NCI-H1694 (cell line): ENCODE measurements around the gene TRAM2.

ENCODE experiments used
- DNase-seq: peaks from one replicate; lab custom pipeline; 2025; lab: John Stamatoyannopoulos, UW

The TRAM2 gene

DNA sequence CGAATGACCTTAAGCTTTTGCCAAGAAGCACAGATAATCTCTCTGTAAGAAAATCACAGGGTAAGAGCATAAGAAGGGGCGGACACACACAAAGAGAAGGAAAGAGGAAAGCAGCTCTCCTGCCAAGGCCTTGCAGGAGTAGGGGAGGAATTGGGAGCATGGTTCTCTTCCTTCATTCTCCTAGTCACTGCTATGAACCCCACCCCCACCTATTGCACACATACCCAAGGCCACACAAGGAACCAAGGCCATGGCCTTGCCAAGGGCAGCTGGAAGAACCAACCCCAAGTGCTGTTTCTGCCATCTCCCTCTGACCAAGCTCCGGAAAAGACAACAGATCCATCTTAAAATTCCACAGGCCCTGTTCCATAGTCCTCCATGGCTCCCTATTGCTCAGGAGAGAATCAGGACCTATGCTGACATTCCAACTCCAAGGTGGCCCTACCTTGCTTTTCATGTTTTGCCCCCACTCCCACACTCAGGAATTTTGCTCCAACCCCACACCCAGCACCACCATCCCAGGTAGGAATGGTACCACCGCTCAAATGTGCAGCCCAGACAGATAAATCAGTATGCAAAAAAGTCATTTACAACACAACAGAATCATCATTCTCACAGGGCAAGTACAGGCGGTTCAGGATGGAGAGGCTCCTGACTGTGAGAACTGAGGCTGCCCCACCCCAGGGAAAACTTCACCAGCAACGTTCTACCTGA lies 31.3 kb downstream of the TRAM2 start:
- no peak for DNase-seq

DNA sequence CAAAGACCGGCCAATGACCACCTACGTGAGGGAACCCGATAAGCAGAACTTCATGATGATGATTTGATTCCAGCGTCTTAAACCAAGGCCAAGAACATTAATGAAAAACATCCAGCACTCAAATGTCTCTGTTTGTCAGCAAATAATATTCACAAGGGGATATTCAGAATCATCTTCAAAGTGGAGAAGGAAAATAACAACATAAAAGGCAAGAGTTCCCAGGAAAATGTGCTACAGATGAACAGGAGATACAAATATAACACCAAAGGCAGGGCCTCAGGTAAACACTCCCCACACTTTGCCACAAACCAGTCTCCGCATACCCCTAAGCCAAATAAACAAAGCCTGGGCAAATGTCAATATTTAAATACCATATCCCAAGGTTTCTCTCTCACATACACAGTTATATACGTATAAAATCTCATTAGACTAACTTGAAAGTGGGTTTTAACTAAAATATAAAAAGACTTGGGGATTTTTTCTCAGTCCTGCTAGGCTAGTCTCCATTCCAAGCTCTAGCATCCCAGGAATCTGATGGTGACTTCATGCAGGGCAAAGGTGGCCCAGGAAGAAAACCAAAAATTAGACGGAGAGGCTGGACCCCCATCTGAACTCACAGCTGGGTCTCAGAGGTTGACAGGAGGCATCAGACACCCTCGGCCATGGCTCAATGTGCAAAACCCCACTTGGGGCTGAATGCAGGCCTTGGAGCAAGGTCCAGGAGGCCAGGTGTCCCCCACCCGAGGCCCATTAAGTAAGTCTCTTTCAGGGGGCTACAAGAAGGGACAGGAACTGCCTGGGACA lies 32.1 kb downstream of the TRAM2 start:
- DNase-seq, result no peak

DNA sequence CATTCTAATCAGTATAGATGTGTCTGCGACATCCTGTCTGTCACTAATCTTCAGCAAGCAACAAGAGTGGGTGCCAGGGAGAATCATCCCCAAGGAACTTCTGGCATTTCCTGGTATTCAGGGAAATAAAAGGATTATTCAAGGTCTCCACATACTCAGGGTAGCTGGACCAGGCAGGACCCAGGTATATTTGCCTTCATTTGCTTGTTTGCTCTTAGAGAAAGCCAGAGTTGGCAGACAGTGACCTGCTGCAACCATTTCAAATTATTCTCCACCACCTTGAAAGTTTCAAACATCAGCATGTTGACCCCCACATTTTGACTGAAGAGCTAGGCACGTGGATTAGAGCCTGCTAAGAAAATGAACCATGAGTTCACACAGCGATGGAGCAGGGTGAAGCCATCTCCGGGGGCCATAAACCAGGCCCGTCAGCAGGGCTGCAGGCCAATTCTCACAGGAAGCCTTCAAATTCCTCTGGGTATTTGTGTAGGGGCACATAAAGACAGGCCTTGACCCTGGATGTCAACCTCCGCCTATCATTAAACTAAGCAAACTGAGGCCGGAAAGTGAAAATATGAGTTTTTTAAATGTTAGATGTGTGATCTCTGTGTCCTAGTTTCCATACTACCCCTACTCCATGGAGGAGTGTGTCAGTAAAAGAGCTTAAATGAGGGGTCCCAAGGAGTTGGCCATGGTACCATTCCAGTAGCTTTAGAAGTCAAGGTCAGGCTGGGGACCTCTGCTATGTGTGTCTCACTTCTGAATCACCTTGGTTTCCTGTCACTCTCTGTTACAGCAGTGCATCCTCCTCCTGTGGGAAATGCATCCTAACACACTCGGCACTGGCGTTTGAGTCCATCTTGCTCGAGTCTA lies 32.9 kb downstream of the TRAM2 start:
- DNase-seq, result no peak

DNA sequence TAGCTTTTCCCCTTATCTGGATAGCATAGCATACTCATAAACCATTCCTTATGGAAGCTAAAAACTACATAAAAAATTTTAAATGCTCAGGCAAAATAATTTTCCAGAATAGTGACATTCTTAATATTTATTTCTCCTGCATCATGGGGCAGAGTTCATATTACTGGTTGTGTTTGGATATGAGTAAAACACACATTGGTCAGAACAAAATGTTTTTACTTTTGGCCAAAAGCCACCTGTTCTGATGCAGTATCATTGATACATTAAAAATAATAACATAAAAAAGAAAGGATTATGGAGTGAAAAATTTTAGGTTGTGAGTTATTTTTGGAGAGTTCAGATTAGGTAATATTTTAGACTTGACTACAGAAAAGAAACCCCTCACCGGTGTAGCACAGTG lies 33.6 kb downstream of the TRAM2 start:
- no peak for DNase-seq

DNA sequence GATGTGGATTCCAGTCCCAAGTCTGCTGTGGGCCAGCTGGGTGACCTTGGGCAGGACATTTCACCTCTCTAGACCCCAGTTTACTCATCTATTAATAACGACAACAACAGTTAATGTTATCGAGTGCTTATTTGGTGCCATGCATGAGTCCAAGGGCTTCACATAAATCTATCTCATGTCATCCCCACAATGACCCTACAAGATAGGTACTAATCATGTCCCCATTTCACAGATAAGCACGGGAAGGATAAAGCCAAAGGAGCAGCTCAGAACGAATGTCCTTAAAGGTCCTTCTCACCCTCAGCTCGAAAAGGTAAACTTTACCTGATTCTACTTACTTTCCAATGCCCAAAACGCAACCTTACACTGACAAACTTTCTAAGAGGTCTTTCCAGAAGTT lies 35.7 kb downstream of the TRAM2 start:
- DNase-seq, result no peak

DNA sequence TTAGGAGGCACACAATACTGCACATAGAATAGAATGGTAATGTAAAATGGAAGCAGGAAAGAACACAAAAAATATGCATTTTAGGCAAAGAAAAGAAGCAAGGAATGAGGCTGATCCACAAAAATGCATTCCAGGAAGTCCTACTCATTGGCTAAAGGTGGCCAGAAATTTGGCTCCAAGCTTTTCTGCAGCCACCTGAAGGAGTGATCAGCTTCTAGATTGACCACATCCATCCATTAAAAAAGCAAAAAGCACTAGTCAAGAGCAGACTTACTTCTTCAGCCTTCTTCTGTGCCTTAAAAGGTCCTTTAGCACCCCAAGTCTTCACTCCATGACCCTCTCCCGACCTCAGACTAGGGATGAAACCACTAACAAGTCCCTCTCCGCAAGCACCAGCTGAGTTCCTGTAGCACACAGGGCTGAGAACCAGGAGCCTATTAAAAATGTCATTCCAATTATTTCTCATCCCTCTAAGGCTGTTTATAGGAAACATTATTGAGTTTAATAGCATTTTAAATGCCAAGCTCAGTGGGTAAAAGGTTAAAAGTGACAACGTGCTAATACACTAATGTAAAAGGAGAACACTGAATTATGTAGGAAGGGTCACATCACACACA lies 36.5 kb downstream of the TRAM2 start:
- DNase-seq, result no peak

DNA sequence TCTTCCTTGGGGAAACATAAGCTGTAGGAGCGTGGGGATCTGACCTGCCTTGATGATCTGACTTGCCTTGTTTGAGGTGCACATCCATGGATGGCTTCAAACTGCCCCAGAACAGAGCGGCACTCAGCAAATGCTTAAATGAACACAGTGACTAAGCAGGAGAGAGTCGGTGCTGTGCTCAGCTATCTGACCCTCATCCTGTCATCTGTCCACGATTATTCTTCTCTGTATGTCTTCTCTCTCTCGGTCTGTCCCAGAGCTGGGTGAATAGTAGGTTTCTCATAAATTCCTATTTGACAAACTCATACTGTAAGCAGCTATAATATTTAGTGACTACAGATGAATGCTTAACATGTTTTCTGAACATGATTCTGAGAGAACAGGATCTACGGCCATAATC lies 37.3 kb downstream of the TRAM2 start:
- no peak for DNase-seq

DNA sequence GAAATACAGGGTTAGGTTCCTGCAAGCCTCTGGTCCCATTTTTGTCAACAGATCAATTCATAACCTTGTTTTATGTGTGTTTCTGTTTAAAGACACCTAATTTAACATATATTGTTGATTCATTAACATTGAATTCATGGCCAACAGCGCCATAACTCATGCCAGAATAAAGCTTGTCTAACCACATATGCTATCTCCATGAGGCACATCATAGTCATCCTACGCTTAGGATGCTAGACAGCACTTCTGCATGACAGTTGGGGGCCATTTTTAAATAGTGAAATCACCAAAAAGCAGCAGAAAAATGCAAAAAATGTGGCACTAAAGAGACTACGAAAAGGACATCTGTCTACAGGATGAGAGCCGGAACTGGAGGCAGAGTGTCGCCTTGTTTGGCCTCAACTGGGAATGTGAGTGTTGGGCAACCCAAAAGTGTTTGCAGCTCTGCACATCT lies 37.9 kb downstream of the TRAM2 start:
- no peak for DNase-seq

DNA sequence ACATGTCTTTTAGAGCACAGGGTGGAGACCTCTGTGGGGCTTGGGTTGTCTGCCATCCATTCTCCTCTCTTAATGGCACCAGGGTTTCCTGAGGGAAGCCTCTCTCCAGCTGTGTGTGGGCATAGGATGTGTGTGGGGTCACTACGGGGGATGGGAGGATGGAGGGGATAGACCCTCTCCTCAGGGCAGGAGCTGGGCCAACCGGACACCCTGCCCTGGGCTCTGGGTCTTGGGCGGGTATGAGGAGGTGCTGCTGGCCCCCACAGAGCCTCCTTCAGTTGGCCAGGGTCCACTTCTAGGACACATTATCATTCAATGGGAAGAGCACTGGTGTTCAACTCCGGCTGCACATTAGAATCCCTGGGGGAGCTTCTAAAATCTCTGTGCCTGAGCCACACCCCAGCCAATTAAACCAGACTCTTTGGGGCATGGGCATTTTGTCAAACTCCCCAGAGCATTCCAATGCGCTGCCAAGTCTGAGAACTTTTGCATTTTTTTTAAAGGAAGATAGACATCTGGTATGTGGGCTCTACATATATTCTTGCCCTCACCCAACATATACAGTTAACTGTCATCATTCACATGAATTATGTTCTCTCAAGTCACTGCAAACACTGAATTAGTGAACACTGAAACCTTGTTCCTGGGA lies 38.5 kb downstream of the TRAM2 start:
- no peak for DNase-seq

DNA sequence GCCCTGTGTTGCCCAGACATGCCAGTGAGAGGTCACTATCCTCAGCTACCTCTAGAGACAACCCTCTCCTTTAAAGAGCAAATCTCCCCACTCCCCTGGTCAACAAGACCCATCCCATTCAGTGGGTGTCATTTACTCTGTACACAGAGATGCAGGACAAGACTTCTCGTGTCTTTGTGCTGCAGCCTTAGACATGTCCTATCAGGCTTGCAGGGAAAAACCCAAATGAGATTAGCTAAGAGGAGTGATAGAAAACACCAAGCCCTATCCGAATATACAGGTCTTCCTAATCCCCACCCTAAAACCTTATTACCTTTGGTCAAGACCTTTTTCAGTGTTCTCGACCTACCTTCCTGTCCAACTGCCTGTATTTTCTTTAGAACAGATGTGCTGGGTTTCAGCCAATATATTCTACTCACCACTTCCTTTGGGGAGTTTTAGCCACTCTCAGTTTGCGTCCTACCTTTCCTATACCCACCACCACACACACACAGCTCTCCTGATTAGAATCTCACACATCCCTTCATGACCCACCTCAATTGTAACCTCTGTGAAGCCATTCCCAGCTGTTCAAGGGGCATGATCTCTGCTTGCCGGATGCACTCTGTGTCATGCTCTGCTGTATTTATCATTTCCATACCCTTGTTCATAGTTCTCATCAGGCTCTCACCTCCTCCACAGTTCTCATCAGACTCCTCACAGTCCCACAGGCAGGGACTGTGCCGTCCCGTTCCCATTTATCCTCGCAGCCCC lies 39.7 kb downstream of the TRAM2 start:
- no peak for DNase-seq

DNA sequence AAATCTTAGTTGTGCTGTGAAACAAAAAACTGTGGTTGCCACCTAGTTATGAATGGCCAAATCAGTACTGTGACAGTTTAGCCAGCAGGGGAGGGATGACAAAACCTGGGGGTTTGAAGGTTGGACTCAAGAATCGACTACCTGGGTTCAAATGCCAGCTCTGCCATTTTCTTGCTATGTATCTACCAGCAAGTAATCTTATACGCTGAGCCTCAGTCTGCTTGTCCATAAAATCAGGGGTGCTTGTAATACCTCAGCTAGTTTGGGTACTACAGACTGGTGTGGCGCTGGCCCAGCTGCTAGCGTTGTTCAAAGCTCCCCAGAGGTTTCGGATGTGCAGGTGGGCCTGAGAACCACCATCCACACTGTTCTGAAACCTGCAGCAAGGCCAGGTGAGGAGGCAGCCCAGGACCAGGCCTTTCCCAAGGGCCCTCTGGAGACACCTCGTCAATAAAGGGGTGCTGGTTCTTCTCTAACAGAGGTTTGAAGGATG lies 40.4 kb downstream of the TRAM2 start:
- DNase-seq, result no peak

DNA sequence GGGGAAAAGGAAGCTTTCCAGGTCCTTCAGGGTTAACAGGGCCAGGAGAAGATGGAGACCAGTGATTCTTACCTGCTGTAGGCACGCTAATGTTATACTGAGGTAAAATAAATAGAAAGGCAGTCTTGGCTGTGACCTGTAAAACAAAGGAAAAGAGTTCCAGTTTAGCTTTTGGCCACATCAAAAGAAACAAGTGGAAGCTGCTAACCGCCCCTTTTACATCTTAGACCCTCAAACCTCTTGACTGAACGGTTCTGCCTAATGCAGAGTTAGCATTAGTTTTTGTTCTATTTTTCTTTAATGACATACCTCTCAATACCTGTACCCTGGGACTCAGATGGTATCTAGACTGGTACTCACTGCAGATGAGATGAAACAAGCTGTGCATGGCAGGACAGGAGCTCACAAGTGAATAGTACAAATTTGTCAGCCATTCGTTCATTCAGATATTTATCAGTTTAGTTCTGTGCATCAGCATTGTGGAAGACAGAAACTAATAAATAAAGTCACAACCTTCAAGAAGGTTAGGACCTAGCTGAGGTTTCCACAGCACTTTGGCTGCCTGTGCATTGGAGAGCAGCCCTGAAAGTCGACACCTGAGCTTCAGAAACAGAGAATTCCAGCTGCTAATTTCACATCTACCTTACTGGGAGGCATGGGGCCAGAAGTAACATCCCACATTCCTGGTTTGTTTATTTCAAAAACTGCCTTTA lies 41.0 kb downstream of the TRAM2 start:
- no peak for DNase-seq

DNA sequence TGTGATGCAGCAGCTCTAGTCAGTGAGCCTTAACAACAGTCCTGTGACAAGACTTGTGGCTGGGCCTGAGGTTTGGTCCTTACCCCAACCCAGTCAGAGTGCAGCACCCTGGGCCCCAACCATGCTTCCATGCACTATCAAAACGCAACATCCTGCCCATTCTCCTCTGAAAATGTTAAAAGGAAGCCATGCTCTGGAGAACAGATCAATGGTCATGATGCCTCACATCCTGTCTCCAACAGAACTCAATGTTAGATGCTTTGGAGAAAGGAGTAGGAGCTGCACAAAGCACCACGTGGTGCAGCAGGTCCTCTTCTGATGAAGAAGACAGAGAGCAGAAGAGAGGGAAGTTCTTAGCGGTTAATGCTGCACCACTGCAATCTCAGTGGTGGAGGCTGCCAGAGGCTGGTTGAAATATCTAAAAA lies 41.9 kb downstream of the TRAM2 start:
- DNase-seq, result no peak

DNA sequence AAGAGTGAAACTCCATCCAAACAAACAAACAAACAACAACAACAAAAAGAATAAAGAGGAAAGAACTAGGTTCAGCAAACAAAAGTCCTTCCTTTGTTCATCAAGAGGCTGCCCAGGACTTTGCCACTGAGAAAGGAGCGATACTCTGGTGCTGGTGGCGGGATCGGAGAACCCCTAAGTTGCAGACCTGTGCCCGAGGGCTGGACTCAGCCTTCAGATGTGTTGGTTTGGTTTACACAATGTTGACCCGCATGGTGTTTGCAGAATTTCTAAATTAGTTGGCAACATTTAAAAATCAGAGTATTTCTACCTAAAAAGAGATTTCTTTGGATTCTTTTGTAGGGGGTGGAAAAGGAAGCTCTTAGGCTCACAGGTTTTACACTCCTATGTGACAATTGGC lies 42.5 kb downstream of the TRAM2 start:
- DNase-seq, result no peak

DNA sequence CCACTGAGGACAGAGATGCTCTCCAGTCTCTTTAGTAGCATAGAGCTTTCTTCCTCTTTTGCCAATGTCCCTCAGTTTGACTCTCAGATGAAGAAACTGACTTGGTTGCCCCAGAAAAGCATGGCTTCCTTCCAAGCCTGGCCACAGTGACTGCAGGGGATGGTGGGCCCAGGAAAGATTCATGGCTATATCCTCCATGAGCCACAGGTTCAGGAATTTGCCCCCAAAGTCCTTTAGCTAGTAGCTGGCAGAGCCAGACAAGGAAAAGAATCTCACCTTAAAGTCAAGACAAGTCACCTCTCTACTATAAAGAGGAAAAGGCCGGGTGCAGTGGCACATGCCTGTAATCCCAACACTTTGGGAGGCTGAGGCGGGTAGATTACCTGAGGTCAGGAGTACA lies 43.4 kb downstream of the TRAM2 start:
- DNase-seq, result no peak

DNA sequence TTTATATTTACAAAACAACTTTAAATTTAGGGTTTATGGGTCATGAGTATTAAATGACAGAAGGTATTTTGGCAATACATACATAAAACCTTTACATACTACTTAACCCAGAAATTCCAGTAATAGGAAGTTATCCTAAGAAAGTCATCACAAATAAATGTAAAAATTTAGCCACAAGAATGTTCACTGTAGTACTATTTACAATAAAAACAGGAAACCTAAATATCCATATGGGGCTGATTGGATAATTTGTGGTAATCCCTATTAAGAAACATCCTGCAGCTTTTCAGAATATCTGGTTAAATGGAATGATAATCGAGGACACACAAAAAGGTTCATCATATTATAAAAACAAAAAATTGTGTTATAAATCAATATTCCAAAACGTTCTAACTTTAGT lies 44.4 kb downstream of the TRAM2 start:
- no peak for DNase-seq

DNA sequence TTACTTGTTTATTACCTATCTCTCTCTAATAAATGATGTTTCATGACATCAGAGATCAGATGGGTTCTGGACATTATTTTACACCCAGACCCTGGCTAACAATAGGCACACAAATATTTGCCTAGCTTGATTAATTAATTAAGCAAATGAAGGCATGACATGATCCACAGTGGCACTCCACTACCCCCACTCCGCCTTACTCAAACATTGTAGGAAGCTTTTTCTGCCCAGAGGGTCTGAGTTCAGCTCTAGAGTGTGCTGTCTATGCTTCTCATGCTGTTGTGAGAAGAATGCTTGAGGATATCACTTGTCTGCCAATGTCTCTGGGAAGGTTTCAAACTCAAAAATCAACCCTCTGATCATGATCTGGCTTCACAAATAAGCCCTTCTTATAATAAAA lies 45.0 kb downstream of the TRAM2 start:
- DNase-seq, result no peak

DNA sequence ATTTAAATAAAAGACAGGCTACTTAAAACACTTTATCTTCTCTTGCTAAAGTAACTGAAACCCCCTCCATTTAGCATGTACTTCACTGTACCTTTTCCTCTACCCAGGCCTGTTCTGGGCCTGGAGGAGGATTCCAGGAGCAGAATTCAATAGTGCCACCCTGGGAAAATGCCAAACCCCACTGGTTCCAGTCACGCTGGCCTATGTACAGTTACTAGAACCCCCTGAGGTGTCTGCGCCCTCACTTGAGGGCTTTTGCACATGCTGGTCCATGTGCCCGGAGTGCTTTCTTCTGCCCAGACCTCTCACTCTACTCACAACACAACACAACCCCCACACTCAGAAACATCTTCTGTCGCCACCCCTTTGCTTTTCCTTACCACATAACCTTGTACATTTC lies 45.5 kb downstream of the TRAM2 start:
- DNase-seq, result no peak

DNA sequence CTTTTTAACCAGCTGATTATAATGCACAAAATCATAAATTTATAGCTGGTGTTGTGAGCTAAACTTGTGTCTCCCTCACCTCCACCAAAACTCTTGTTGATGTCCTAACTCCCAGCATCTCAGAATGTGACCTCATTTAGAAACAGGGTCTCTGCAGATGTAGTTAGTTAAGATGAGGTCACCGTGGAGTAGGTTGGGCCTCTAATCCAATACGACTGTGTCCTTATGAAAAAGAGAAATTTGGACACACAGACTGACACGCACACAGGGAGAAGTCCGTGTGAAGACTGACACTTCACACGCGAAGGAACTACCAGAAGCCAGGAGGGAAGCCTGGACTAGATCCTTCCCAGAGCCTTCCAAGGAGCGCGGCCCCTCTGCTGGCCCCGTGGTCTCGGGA lies 46.5 kb downstream of the TRAM2 start:
- DNase-seq, result no peak

DNA sequence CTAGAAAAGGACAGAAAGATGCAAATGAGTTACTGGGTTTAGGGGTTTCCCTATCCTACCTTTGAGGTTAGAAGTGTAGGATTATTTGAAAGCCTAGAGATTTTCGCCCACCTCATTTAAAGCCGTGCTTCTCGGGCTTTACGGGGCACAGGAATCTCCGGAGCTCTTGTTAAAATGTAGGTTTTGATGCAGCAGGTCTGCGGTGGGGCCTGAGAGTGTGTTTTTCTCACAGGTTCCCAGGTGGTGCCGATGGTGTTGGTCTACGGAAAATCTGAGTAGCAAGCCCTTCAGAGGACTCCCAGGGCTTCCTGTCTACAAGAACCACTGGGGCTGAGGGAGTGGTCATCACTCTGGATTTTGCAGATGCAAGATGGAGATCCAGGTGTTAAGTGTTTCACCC lies 47.5 kb downstream of the TRAM2 start:
- DNase-seq, result no peak
